ENCODE results near the gene MYH11.

Gene MYH11

DNA sequence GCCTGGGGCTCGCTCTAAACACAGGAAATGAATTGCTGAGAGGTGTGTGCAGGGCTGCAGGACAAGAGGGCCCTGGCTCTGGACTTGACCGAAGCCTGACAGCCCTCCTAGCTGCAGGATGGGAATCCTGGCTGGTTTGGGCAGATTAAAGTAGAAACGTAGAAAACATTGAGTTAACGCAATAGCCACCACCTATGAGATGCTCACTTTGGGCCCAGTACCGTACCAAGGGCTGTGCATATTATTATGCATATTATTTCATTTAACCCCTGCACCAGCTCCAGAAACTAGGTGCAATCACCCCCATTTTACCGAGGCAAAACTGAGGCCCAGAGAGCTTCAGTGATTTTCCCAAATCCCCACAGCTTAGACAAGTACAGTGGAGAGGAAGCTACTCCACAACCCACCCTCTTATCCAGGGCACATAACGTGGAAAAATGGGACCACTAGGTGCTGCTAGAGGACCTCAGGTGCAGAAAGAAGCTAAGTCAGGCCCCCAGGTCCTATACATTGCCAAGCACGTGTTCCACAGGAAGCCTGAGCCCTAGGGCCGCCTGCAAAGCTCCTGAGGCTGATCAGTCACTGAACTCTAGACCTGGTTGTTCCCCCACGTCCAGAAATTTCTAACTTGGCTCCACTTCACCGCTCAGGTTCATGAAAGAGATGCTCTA lies 79.2 kb downstream of the MYH11 start:
- H3K27me3 ChIP-seq (ENCODE audit: control insufficient read depth, insufficient read depth, low read length): no peaks in the 10 kb centered on the region
- H3K4me3 ChIP-seq (ENCODE audit: low read length): no peak overlapping the region
- H3K9ac ChIP-seq (ENCODE audit: low read length): no peak overlapping the region
- peaks cover 16% of the 10 kb centered on the region for H3K36me3 ChIP-seq (ENCODE audit: control insufficient read depth, insufficient read depth, low read length)
- peak overlapping the region; percentile 71 for H3K27ac ChIP-seq (ENCODE audit: low read depth, low read length)
- peaks cover 22% of the 10 kb centered on the region for H3K4me1 ChIP-seq (ENCODE audit: control insufficient read depth, insufficient read depth, low read length)

- H3K27me3 ChIP-seq (ENCODE audit: control insufficient read depth, insufficient read depth, low read length): no peaks in the 10 kb centered on the region
- peaks cover 20% of the 10 kb centered on the region for H3K36me3 ChIP-seq (ENCODE audit: control insufficient read depth, insufficient read depth, low read length)
- H3K27ac ChIP-seq (ENCODE audit: low read depth, low read length): peak overlapping the region; percentile 4
- no peak overlapping the region for H3K9ac ChIP-seq (ENCODE audit: low read length)
- H3K4me3 ChIP-seq (ENCODE audit: low read length): no peak overlapping the region
- H3K4me1 ChIP-seq (ENCODE audit: control insufficient read depth, insufficient read depth, low read length): peaks cover 21% of the 10 kb centered on the region
Observed at GRCh38 chr16:15776572-15776971, 80.3 kb downstream of the MYH11 start.

DNA sequence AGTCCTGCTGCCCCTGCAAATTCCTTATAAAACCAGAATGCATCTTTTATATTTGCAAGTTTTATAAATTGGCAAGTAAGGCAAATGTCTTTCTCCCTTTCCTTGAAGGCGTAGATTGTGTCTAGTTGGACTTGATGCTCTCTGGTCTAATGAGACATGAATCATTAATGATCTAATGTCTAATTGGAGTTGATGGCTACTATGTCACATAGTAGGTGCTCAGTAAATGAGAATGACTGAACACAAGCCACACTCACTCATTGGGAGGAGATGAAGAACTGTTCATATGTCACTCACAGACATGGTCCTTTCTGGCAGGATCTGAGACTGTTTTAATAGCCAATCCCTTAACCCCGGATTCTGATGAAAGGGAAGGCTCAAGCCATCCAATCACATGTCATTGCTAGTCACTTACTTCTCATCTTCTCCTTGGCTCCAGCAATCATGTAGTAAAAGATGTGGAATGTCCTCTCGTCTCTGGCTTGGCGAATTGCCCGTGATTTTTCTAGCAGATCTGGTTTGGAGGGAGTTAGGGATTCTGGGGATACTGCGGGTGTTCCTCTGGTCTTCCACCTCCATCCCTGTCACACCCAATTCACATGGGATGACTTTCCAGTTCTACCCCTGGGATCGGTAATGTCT lies 81.0 kb downstream of the MYH11 start:
- Histone ChIP-seq H3K27me3 (ENCODE audit: control insufficient read depth, insufficient read depth, low read length) (no peaks in the 10 kb centered on the region), H3K4me1 (ENCODE audit: control insufficient read depth, insufficient read depth, low read length) (peaks cover 18% of the 10 kb centered on the region), H3K9ac (ENCODE audit: low read length) (no peak overlapping the region), H3K36me3 (ENCODE audit: control insufficient read depth, insufficient read depth, low read length) (peaks cover 23% of the 10 kb centered on the region), H3K4me3 (ENCODE audit: low read length) (no peak overlapping the region), H3K27ac (ENCODE audit: low read depth, low read length) (peak overlapping the region; percentile 1)

- peaks cover 18% of the 10 kb centered on the region for H3K4me1 ChIP-seq (ENCODE audit: control insufficient read depth, insufficient read depth, low read length)
- H3K4me3 ChIP-seq (ENCODE audit: low read length): no peak overlapping the region
- H3K27me3 ChIP-seq (ENCODE audit: control insufficient read depth, insufficient read depth, low read length): no peaks in the 10 kb centered on the region
- H3K36me3 ChIP-seq (ENCODE audit: control insufficient read depth, insufficient read depth, low read length): peaks cover 28% of the 10 kb centered on the region
- no peak overlapping the region for H3K9ac ChIP-seq (ENCODE audit: low read length)
- peak overlapping the region; percentile 1 for H3K27ac ChIP-seq (ENCODE audit: low read depth, low read length)
Observed at GRCh38 chr16:15775209-15775608, 81.6 kb downstream of the MYH11 start.

DNA sequence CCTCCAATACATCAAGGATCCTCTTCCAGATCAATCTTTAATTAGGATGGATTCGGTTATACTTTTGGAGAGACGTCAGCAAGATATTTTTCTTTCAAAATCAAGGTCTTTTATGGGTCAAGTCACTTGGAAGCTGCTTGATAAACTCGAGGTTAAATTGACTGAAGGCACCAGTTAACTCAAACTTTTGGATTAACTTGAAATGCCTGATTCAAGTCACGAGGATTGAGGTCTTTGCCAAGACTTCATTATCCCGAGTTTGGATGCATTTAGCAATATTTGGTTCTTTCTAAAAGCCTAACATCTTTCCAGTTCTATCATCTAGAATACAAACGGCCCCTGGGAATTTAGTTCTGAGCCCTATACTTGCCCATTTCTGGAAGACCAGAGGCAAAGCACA lies 82.9 kb downstream of the MYH11 start:
- H3K9ac ChIP-seq (ENCODE audit: low read length): no peak overlapping the region
- H3K4me1 ChIP-seq (ENCODE audit: control insufficient read depth, insufficient read depth, low read length): peaks cover 15% of the 10 kb centered on the region
- no peaks in the 10 kb centered on the region for H3K27me3 ChIP-seq (ENCODE audit: control insufficient read depth, insufficient read depth, low read length)
- H3K4me3 ChIP-seq (ENCODE audit: low read length): no peak overlapping the region
- peak overlapping the region; percentile 47 for H3K27ac ChIP-seq (ENCODE audit: low read depth, low read length)
- H3K36me3 ChIP-seq (ENCODE audit: control insufficient read depth, insufficient read depth, low read length): peaks cover 31% of the 10 kb centered on the region

DNA sequence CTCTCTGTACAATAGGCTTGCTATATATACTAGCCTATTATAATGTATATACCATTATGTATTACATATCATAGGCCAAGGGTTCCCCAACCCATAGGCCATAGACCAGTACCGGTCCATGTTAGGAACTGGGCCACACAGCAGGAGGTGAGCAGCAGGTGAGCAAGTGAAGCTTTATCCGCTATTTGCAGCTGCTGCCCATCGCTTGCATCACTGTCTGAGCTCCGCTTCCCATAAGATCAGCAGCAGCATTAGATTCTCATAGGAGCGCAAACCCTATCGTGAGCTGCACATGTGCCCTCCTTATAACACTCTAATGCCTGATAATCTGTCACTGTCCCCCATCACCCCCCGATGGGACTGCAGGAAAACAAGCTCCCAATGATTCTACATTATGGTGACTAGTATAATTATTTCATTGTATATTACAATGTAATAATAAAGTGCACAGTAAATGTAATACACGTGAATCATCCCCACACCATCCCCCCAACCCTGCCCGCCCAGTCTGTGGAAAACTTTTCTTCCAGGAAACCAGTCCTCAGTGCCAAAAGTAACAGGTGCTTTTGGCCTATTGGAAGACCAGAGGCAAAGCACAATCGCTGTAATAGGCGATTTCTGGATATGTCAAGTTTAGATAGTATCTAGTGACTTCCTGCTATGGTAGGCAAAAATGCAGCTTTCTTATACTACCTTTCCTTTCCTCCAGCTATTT lies 84.1 kb downstream of the MYH11 start:
- H3K4me3 ChIP-seq (ENCODE audit: low read length): no peak overlapping the region
- H3K4me1 ChIP-seq (ENCODE audit: control insufficient read depth, insufficient read depth, low read length): peaks cover 7% of the 10 kb centered on the region
- no peak overlapping the region for H3K9ac ChIP-seq (ENCODE audit: low read length)
- peaks cover 24% of the 10 kb centered on the region for H3K36me3 ChIP-seq (ENCODE audit: control insufficient read depth, insufficient read depth, low read length)
- H3K27me3 ChIP-seq (ENCODE audit: control insufficient read depth, insufficient read depth, low read length): no peaks in the 10 kb centered on the region
- no peak overlapping the region for H3K27ac ChIP-seq (ENCODE audit: low read depth, low read length)

- Histone ChIP-seq H3K36me3 (ENCODE audit: control insufficient read depth, insufficient read depth, low read length) (peaks cover 23% of the 10 kb centered on the region), H3K4me1 (ENCODE audit: control insufficient read depth, insufficient read depth, low read length) (peaks cover 7% of the 10 kb centered on the region), H3K27ac (ENCODE audit: low read depth, low read length) (peak overlapping the region; percentile 33), H3K9ac (ENCODE audit: low read length) (no peak overlapping the region), H3K27me3 (ENCODE audit: control insufficient read depth, insufficient read depth, low read length) (no peaks in the 10 kb centered on the region), H3K4me3 (ENCODE audit: low read length) (no peak overlapping the region)
Observed at GRCh38 chr16:15771694-15772093, 85.1 kb downstream of the MYH11 start.

- no peak overlapping the region for H3K9ac ChIP-seq (ENCODE audit: low read length)
- H3K36me3 ChIP-seq (ENCODE audit: control insufficient read depth, insufficient read depth, low read length): peaks cover 21% of the 10 kb centered on the region
- H3K4me3 ChIP-seq (ENCODE audit: low read length): no peak overlapping the region
- H3K4me1 ChIP-seq (ENCODE audit: control insufficient read depth, insufficient read depth, low read length): peaks cover 9% of the 10 kb centered on the region
- H3K27ac ChIP-seq (ENCODE audit: low read depth, low read length): peak overlapping the region; percentile 21
- H3K27me3 ChIP-seq (ENCODE audit: control insufficient read depth, insufficient read depth, low read length): no peaks in the 10 kb centered on the region
Observed at GRCh38 chr16:15770512-15770911, 86.3 kb downstream of the MYH11 start.

DNA sequence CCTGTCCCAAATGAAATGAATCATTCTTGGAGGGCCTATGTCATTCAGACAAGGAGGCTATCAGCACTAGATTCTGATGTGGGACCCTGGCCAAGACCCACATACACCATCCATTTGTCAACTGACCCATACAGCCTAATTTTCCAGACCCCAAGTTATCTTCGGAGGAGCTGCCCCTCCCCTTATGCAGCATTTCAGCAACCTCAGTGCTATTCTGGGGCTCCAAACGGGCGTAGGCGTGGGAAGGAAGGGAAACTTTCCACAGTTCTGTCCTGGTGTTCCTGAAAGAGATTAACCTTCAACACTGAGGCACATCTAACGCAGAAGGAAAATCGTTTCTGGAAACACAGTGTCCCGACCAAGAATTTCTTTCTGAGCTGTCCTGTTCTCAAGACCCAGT lies 86.7 kb downstream of the MYH11 start:
- Histone ChIP-seq H3K4me3 (ENCODE audit: low read length) (no peak overlapping the region), H3K27me3 (ENCODE audit: control insufficient read depth, insufficient read depth, low read length) (no peaks in the 10 kb centered on the region), H3K9ac (ENCODE audit: low read length) (no peak overlapping the region), H3K4me1 (ENCODE audit: control insufficient read depth, insufficient read depth, low read length) (peaks cover 9% of the 10 kb centered on the region), H3K36me3 (ENCODE audit: control insufficient read depth, insufficient read depth, low read length) (peaks cover 21% of the 10 kb centered on the region), H3K27ac (ENCODE audit: low read depth, low read length) (peak overlapping the region; percentile 21)

GRCh38 chr16:15769239-15769638 lies 87.6 kb downstream of the MYH11 start:
- Histone ChIP-seq H3K36me3 (ENCODE audit: control insufficient read depth, insufficient read depth, low read length) (peaks cover 21% of the 10 kb centered on the region), H3K4me3 (ENCODE audit: low read length) (no peak overlapping the region), H3K4me1 (ENCODE audit: control insufficient read depth, insufficient read depth, low read length) (peaks cover 15% of the 10 kb centered on the region), H3K27me3 (ENCODE audit: control insufficient read depth, insufficient read depth, low read length) (no peaks in the 10 kb centered on the region), H3K9ac (ENCODE audit: low read length) (no peak overlapping the region), H3K27ac (ENCODE audit: low read depth, low read length) (peak overlapping the region; percentile 22)

GRCh38 chr16:15768201-15768600 lies 88.6 kb downstream of the MYH11 start:
- Histone ChIP-seq H3K36me3 (ENCODE audit: control insufficient read depth, insufficient read depth, low read length) (peaks cover 21% of the 10 kb centered on the region), H3K9ac (ENCODE audit: low read length) (no peak overlapping the region), H3K27ac (ENCODE audit: low read depth, low read length) (no peak overlapping the region)

DNA sequence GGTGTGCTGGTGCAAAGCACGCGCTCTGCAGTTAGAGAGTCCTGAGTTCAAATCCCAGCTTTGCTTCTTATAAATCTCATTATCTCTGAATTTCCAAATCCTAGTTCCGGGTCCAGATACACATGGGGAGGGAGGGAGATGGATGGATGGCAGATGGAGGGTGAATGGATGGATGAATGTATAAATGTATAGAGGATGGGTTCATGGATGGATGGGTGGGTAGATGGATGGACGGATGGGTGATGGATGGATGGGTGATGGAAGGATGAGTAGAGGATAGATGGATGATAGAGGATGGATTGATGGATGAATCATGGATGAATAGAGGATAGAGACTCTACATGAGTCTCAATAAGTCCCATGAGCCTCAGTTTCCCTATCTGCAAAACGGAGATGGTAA lies 89.9 kb downstream of the MYH11 start:
- no peak overlapping the region for H3K9ac ChIP-seq (ENCODE audit: low read length)

More at GRCh38 chr16:15768201-15768600, 88.6 kb downstream of the MYH11 start:
- Histone ChIP-seq H3K27me3 (ENCODE audit: control insufficient read depth, insufficient read depth, low read length) (no peaks in the 10 kb centered on the region), H3K4me3 (ENCODE audit: low read length) (no peak overlapping the region), H3K4me1 (ENCODE audit: control insufficient read depth, insufficient read depth, low read length) (peaks cover 11% of the 10 kb centered on the region)

More for the DNA sequence above, 89.9 kb downstream of the MYH11 start:
- no peak overlapping the region for H3K27ac ChIP-seq (ENCODE audit: low read depth, low read length)
- H3K27me3 ChIP-seq (ENCODE audit: control insufficient read depth, insufficient read depth, low read length): no peaks in the 10 kb centered on the region
- no peak overlapping the region for H3K4me3 ChIP-seq (ENCODE audit: low read length)
- peaks cover 20% of the 10 kb centered on the region for H3K36me3 ChIP-seq (ENCODE audit: control insufficient read depth, insufficient read depth, low read length)
- H3K4me1 ChIP-seq (ENCODE audit: control insufficient read depth, insufficient read depth, low read length): peaks cover 19% of the 10 kb centered on the region

Measured in rectal smooth muscle tissue (tissue), 1 donor.